OCI-LY7 (cell line): ENCODE results near the gene CHST11.

Source experiments
- EZH2phosphoT487 ChIP-seq: fragments of 200-600 bp; sonication (generic); IDR thresholded peaks from 2 replicates; pipeline ENCODE4 v1.6.1; 2018; ENCODE audit warnings: low read depth, borderline replicate concordance, mild to moderate bottlenecking, mixed run types, antibody characterized with exemption, low read length, moderate library complexity, mixed read lengths
- TF ChIP-seq, protein P1 (sequence below): fragments of 200-600 bp; sonication (generic); conservative IDR thresholded peaks from 2 replicates; pipeline ENCODE4 v1.5.1; 2014; ENCODE audit warnings: mild to moderate bottlenecking, antibody characterized with exemption, low read length, moderate library complexity, mixed read lengths

- TF ChIP-seq, protein P1, sequence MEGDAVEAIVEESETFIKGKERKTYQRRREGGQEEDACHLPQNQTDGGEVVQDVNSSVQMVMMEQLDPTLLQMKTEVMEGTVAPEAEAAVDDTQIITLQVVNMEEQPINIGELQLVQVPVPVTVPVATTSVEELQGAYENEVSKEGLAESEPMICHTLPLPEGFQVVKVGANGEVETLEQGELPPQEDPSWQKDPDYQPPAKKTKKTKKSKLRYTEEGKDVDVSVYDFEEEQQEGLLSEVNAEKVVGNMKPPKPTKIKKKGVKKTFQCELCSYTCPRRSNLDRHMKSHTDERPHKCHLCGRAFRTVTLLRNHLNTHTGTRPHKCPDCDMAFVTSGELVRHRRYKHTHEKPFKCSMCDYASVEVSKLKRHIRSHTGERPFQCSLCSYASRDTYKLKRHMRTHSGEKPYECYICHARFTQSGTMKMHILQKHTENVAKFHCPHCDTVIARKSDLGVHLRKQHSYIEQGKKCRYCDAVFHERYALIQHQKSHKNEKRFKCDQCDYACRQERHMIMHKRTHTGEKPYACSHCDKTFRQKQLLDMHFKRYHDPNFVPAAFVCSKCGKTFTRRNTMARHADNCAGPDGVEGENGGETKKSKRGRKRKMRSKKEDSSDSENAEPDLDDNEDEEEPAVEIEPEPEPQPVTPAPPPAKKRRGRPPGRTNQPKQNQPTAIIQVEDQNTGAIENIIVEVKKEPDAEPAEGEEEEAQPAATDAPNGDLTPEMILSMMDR = no peak
- no peak for TF ChIP-seq EZH2phosphoT487
Measured at GRCh38 chr12:104424955-104425354, 31.8 kb upstream of the CHST11 start.
